Cortex of kidney (tissue), 1 donor: Measurements from ENCODE around the gene FILIP1L.

Experiments used
- DNase-seq: peaks from one replicate; lab custom pipeline; 2025; lab: John Stamatoyannopoulos, UW

FILIP1L gene

GRCh38 chr3:99795573-99795972, 318.7 kb downstream of the FILIP1L start:
- no peak for DNase-seq

- no peak for DNase-seq
Observed at GRCh38 chr3:99794485-99794884, 319.8 kb downstream of the FILIP1L start.

- DNase-seq, result no peak
Observed at GRCh38 chr3:99789011-99789721, 325.1 kb downstream of the FILIP1L start.
